ENCODE data around the gene INHBA. TPM values are rescaled to one million over a fixed set of nuclear protein-coding genes. Genes with fewer than 3 reads are reported as not detected.

Gene INHBA
- polyA plus RNA-seq, result not detected

DNA sequence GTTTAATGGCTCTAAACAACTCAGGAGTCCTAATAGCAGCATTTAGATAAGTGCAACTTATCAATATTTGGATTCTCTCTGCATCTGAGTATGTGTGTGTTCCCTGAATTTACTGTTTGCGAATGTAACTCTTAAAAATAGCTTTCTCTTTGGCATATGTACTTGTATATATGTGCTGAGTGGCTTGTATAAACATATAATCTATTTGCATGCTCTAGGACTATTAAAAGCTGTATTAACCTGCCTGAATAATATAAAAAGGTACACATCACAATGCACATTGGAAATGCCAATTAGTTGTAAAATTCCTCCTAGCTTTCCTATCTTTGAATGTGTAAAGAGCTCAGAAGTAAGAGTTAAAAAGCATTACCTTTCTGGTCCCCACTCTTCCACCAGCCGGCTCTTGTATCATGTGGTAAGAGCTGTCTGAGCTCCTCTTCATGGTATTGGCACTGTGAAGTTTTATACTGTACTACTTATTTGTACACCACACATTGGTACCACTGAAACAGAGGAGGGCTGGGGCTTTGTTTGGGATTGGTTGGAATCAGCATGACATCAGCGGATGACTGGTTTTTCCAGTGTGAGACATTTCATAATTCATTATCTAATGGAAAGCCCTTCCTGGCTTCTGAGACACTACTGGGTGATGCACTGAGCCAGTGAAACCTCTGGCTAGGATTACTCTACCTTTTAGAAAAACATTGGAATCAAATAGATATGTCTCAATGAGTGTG is at the start of gene INHBA:
TSS of gene INHBA (minus strand) at position 456 of the 737 bp plus-strand sequence. CDS start 2,716 bp downstream, outside the sequence.
- Mint-ChIP-seq H3K4me3 (peak within 1 kb of the TSS in 1 of 4 donors; percentile 93), H3K27ac (peak within 1 kb of the TSS in 1 of 3 donors; percentile 25), H3K27me3 (peaks cover 23% of the 10 kb centered on the region), H3K4me1 (peaks cover 18 to 28% (median 18%) of the 10 kb centered on the region in 3 donors), H3K9me3 (no peaks in the 10 kb centered on the region), H3K36me3 (no peaks in the 10 kb centered on the region)

DNA sequence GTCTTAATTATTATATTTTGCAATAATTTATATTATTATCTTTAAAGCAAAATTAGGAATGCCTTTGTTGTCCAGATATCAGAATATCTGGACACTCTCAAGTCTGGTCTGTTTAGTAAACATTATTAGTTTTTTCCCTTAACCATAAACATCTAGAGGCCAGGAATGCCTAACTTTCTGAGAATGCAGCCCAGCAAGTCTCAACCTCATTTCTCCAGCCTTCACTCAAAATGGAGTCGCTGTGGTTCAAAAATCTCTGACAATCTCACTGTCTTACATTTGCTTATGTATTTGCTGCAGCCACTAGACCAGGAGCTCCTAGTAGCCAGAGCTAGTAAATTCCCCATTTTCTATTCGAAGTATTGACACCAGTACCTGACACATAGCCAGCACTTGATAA is 49.7 kb upstream of the INHBA start:
- Mint-ChIP-seq H3K9me3 (peaks cover 4 to 12% (median 10%) of the 10 kb centered on the region in 3 donors), H3K36me3 (peaks cover 4% of the 10 kb centered on the region), H3K4me3 (no peak overlapping the region), H3K27me3 (no peaks in the 10 kb centered on the region), H3K27ac (no peak overlapping the region), H3K4me1 (peaks cover 0 to under 1% (median 0%) of the 10 kb centered on the region in 3 donors)

DNA sequence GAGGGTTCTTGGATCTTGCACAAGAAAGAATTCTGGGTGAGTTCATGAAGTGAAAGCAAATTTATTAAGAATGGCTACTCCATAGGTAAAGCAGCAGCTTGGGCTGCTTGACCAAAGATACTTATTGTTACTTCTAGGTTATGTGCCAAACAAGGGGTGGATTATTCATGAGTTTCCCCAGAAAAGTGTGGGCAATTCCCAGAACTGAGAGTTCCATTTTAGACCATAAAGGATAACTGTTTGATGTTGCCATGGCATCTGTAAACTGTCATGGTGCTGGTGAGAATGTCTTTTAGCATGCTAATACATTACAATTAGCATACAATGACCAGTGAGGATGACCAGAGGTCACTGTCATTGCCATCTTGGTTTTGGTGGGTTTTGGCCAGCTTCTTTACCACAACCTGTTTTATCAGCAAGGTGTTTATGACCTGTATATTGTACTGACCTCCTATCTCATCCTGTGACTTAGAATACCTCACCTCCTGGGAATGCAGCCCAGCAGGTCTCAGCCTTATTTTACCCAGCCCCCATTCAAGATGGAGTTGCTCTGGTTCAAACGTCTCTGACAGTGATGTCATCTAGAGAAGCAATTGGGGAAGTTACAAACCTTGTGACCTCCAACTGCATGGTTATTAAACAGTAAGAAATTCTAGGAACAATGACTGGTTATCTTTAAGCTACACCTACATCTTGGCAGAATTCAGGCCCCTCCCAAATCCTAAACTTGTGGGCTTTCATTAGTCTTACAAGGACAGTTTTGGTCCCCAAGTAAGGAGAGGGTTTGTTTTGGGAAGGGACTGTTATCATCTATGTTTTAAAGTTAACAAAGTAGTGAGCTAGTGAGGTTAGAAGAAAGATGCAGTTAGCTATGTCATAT is 48.0 kb upstream of the INHBA start:
- Mint-ChIP-seq H3K4me3 (no peak overlapping the region), H3K9me3 (peaks cover 4 to 10% (median 4%) of the 10 kb centered on the region in 3 donors)

DNA sequence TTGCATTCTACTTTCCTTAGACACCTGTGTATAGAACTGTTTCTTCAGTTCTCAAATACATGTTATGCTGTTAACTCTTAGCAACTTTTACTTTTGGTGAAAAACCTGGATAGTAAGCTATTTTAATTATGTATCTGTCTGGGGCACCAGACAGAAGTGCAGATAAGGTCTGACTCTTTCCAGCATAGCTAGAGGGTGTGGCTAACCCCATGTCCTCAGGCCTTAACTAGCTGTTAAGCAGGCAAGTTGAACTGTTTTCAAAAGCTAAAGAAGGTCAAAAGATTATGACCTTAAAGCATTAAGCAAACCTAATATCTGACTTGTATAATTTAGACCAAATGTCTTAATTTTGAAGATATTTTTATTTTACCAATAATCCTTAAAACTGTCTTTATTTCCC is 45.1 kb upstream of the INHBA start:
- Mint-ChIP-seq H3K4me3 (no peak overlapping the region), H3K27ac (no peak overlapping the region), H3K27me3 (no peaks in the 10 kb centered on the region), H3K36me3 (no peaks in the 10 kb centered on the region), H3K4me1 (peaks cover 0 to 1% (median 0%) of the 10 kb centered on the region in 3 donors), H3K9me3 (peaks cover 3 to 11% (median 7%) of the 10 kb centered on the region in 3 donors)

More for the DNA sequence above, 48.0 kb upstream of the INHBA start:
- peaks cover 4% of the 10 kb centered on the region for H3K36me3 Mint-ChIP-seq
- no peaks in the 10 kb centered on the region for H3K27me3 Mint-ChIP-seq
- no peak overlapping the region for H3K27ac Mint-ChIP-seq
- H3K4me1 Mint-ChIP-seq, result peaks cover 0 to 1% (median 0%) of the 10 kb centered on the region in 3 donors

DNA sequence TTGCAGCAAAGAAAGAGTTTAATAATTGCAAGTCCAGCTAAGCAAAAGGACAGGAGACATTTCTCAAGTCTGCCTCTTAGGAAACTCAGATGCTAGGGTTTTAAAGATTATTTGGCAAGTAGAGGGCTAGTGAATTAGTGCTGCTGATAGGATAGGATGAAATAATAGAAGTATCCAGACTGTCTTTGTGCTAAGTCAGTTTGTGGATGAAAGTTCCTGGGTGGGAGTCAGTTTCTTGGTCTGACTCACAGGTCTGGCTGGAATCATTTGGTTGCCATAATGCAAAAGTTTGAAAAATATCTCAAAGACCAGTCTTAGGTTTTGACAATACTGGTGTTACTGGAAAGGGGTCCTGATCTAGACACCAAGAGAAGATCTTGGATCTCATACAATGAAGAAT is 42.6 kb upstream of the INHBA start:
- H3K27me3 Mint-ChIP-seq, result no peaks in the 10 kb centered on the region
- peaks cover 0 to 1% (median 0%) of the 10 kb centered on the region in 3 donors for H3K4me1 Mint-ChIP-seq
- H3K27ac Mint-ChIP-seq, result no peak overlapping the region
- peaks cover 5 to 25% (median 19%) of the 10 kb centered on the region in 3 donors for H3K9me3 Mint-ChIP-seq
- H3K4me3 Mint-ChIP-seq, result no peak overlapping the region
- H3K36me3 Mint-ChIP-seq, result no peaks in the 10 kb centered on the region

DNA sequence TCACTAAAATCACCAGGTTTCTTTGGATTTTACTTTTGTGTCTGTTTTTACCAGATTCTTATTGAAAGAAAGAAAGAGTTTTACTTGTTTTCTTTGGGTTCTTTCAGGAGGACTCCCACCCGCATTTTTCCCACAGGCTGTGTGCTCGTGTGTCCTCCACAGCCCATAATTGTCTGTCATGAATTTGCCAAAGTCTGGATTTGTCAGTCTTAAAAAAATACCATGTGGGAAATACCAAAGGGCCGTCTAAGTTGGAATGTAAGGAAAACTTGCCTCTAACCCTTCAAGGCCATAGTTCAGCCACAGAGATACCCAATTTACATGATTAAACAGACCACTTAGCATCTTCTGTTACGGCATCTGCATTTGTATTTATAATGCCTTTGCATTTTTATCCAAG is 41.3 kb upstream of the INHBA start:
- Mint-ChIP-seq H3K4me3 (no peak overlapping the region), H3K9me3 (peaks cover 5 to 25% (median 19%) of the 10 kb centered on the region in 3 donors), H3K4me1 (peaks cover 0 to 1% (median 0%) of the 10 kb centered on the region in 3 donors), H3K36me3 (no peaks in the 10 kb centered on the region), H3K27ac (no peak overlapping the region), H3K27me3 (no peaks in the 10 kb centered on the region)

DNA sequence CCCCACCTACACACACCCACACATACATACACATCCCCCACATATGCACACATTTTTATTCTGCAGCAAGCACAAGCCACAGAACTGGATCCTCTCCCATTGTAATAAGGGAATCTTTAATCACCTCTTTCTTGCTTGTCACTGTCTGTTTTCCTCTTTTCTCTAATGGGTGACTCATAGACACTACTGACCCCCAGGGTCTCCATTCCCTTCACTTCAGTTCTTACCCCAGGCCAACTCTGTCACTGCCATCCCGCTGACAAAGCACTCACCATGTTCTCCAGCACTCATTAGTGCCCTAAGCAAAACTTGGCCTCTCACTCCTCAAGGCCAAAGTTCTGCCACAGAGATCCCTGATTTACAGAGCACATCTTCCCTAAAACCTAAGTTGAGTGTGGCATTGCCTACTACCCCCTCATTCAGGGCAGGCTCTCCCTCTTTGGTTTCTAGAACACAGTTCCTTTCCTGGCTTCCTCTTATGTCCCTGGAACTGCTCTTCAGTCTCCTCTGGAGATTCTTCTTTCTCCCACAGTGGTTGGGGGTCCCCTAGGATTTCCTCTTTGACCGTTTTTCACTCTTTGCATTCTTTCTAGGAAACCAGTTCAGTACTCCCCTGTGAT is 39.6 kb upstream of the INHBA start:
- Mint-ChIP-seq H3K27ac (no peak overlapping the region), H3K9me3 (peaks cover 5 to 25% (median 19%) of the 10 kb centered on the region in 3 donors), H3K36me3 (no peaks in the 10 kb centered on the region), H3K4me1 (peaks cover 0 to under 1% (median 0%) of the 10 kb centered on the region in 3 donors), H3K4me3 (no peak overlapping the region), H3K27me3 (no peaks in the 10 kb centered on the region)

DNA sequence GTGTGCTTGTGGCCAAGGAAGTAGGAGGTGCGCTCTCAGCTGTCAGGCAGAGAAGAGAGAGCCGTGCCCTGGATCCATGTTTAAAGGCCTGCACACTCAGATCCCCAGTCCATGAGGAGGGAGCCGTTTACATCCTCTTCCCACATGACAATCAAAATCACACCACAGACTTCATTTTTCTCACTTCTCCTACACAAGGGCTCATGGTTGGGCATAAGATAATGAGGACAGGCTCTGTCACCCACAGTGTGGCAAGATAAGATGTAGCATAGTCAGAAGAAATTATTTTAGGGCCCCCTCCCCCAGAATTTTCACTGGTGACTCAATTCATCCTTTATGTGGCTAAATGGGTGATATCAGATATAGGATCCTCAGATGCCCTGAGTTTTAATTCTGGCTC is 35.9 kb upstream of the INHBA start:
- H3K27ac Mint-ChIP-seq, result no peak overlapping the region
- no peaks in the 10 kb centered on the region for H3K27me3 Mint-ChIP-seq
- no peaks in the 10 kb centered on the region for H3K36me3 Mint-ChIP-seq
- peaks cover 4 to 20% (median 18%) of the 10 kb centered on the region in 3 donors for H3K9me3 Mint-ChIP-seq
- no peak overlapping the region for H3K4me3 Mint-ChIP-seq
- no peaks in the 10 kb centered on the region for H3K4me1 Mint-ChIP-seq

DNA sequence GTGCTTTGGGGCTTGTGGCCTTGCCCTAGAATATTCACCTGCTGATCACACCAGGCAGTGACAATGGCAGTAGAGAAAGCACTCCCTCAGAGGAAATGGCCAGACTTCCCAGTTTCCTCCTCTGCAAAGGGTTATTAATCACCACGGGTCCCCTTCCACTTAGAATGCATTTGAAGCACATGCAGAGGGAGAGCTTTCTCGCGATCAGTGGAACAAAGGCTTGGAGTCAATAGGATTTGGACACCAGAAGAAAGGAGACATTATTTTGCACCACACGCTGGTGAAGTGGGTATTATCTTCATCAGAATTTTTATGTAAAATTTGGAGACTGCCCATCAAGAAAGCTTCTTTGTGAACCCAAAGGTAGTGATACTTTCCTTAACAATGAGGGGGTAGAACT is 35.4 kb upstream of the INHBA start:
- H3K36me3 Mint-ChIP-seq, result no peaks in the 10 kb centered on the region
- H3K4me1 Mint-ChIP-seq, result no peaks in the 10 kb centered on the region

DNA sequence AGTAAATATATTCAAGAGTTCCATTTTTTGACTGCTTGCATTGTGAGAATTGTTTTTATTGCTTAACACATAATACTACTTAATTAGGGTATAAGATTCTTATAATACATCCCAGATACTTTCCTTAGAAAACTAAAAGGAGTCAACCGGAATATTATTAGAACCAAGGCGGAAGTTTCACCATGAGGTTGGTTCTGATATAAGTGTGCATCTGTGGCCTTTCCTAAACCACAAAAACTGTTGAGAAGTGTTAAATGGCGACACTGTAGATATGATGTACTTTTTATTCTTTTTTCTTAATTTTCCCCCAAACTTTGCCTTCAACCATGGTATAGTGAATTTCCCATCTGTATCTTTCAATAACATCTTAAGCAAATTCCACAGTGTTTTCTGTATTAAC is 32.3 kb upstream of the INHBA start:
- Mint-ChIP-seq H3K27ac (no peak overlapping the region), H3K36me3 (no peaks in the 10 kb centered on the region), H3K4me3 (no peak overlapping the region), H3K9me3 (peaks cover 0 to 2% (median 0%) of the 10 kb centered on the region in 3 donors), H3K27me3 (no peaks in the 10 kb centered on the region), H3K4me1 (peaks cover 8 to 12% (median 10%) of the 10 kb centered on the region in 3 donors)

More for the DNA sequence above, 35.4 kb upstream of the INHBA start:
- Mint-ChIP-seq H3K9me3 (peaks cover 4 to 16% (median 14%) of the 10 kb centered on the region in 3 donors), H3K4me3 (no peak overlapping the region), H3K27ac (no peak overlapping the region), H3K27me3 (no peaks in the 10 kb centered on the region)

DNA sequence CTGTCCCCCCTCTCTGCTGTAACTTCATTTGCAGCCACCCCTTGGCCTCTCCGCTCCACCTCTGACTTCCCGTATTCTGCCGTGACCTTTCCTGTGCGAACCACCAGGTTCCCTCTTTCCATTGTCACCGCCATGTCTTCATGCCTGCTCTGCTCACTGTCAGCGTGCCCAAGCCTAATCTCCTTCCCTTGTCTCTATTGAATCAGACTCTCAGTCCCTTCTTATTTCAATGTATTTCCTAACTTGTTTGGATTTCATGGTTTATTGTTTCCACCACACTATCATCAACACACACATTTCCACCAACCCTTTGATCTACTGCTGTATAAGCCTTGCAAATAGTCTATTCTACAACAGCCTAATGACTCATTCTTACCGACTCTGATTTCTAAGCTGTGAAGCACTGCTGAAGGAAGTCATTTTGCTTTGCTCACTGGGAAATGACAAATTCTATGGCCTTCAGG is 30.0 kb upstream of the INHBA start:
- peaks cover 0 to 2% (median 2%) of the 10 kb centered on the region in 3 donors for H3K9me3 Mint-ChIP-seq
- no peaks in the 10 kb centered on the region for H3K36me3 Mint-ChIP-seq
- H3K27me3 Mint-ChIP-seq, result peaks cover 6% of the 10 kb centered on the region
- H3K4me1 Mint-ChIP-seq, result peaks cover 8 to 12% (median 10%) of the 10 kb centered on the region in 3 donors
- peak overlapping the region in 1 of 4 donors; percentile 67 for H3K4me3 Mint-ChIP-seq
- H3K27ac Mint-ChIP-seq, result no peak overlapping the region

DNA sequence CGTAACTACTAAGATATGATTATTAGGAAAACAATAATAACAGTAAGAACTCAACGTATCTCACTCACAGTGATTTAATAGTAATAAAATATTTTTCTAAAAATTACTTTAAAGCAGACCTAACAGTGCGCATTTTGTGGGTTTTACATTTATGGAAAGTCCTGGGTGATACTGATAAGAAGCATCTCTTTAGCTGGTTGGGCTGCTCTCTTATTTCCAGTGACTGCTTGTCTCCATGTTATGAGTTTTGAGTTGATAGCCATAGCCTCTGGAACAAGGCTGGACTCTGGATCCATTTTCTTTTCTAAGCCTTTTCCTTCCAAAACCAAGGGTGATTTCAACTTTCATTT is 29.5 kb upstream of the INHBA start:
- Mint-ChIP-seq H3K9me3 (peaks cover 0 to 2% (median 2%) of the 10 kb centered on the region in 3 donors), H3K27ac (no peak overlapping the region), H3K4me3 (no peak overlapping the region), H3K4me1 (peaks cover 8 to 12% (median 10%) of the 10 kb centered on the region in 3 donors), H3K36me3 (no peaks in the 10 kb centered on the region), H3K27me3 (peaks cover 7% of the 10 kb centered on the region)

DNA sequence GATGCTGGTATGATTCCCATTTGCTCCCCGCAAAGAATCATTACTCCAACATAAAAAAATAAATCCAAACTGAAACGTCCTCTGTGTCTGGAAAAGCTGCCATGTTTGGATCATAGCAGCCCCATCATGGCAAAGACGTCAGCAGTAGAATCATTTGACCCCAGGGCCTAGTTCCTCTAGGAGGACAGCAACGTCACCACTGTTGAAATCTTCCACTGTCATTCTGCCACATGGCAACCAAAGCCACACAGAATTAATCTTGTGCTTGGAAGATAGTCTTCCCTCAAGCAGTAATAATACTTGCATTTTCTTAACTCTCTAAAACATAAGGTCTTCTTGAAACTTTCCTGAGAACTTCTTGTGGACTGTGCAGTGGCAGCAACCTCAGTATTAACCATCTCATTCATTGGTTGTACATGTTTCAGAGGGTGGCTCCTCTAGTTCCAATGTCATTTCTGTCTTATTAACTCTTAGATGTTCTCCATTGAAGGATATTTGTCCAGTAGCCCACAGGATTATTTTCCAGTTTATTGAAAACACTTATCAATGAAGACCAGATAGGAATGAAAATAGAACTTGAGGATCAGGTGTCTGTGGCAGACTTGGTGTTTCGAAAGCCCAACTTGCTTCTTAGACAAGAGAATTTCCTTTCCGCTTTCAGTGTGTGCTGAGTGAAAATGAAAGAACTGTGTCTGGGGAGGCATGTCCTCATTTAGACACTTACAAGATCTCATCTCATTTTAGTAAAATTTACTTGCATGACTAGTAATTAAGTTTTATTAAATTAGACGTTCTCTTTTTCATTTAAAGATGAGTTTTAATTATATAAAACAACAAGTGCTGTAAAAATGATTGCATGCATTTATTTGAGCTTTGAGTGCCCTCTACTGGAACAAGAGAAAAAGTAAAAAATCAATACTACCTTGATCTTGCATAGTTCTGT is 28.9 kb upstream of the INHBA start:
- Mint-ChIP-seq H3K27ac (no peak overlapping the region), H3K4me3 (peak overlapping the region in 3 of 4 donors; percentile 12 to 75 (median 19)), H3K4me1 (peaks cover 8 to 12% (median 10%) of the 10 kb centered on the region in 3 donors)

DNA sequence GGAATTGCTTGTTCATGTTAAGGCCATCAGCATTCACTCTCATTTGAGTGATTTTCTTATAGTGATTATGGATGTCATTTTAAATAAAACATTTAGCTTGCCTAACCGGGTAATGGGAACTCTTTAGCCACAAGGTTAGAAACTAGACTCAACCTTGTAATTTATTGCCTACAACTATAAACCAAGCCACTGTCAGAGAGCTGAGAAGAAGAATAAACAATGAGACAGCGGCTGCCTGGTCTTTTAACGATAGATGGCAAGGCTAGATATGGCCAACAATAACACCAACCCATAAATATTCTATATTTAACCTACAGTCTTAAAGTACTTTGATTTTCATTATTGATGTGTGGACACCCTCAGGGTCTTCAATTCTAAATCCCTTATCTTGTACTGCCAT is 27.8 kb upstream of the INHBA start:
- Mint-ChIP-seq H3K27me3 (peaks cover 7% of the 10 kb centered on the region), H3K36me3 (no peaks in the 10 kb centered on the region), H3K9me3 (peaks cover 0 to 2% (median 0%) of the 10 kb centered on the region in 3 donors), H3K27ac (no peak overlapping the region), H3K4me1 (peaks cover 8 to 12% (median 10%) of the 10 kb centered on the region in 3 donors), H3K4me3 (no peak overlapping the region)

More for the DNA sequence above, 28.9 kb upstream of the INHBA start:
- H3K36me3 Mint-ChIP-seq, result no peaks in the 10 kb centered on the region
- H3K27me3 Mint-ChIP-seq, result peaks cover 7% of the 10 kb centered on the region
- peaks cover 0 to 2% (median 2%) of the 10 kb centered on the region in 3 donors for H3K9me3 Mint-ChIP-seq

All from IgD-negative memory B cell (primary cell).